GM18517 (cell line): ENCODE data around the gene SPATA31C1.
"Not testable (repeated sequence)": the region's sequence is repeated elsewhere in the genome, so short reads cannot be mapped to it uniquely, and the experiment has no call there.

Experiments used
- ATAC-seq: cut with Tn5 transposase; IDR thresholded peaks from one replicate; pipeline ENCODE4 v1.9.1; 2021; ENCODE audit warnings: mild to moderate bottlenecking, moderate library complexity; ENCODE audit not compliant: unreplicated experiment

SPATA31C1 gene

DNA sequence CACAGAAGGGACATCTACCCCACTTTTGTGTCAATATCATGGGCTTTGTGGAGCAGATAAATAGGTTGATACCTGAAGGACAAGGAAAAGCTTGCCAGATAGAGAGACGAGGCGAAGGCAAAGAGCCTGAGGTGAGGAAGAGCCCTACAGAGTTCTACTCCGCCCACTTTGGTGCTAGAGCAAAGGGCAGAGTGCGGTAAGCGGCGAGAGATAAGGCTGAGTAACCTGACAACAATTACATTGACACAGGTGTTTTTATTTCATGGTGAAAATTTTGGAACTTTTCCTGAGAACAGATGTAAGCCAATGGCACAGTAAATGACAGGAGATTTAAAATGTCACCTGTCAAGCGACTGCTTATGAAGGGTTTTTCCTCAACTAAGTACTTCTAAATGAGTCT lies 16.7 kb downstream of the SPATA31C1 start:
- ATAC-seq: not testable (repeated sequence)

DNA sequence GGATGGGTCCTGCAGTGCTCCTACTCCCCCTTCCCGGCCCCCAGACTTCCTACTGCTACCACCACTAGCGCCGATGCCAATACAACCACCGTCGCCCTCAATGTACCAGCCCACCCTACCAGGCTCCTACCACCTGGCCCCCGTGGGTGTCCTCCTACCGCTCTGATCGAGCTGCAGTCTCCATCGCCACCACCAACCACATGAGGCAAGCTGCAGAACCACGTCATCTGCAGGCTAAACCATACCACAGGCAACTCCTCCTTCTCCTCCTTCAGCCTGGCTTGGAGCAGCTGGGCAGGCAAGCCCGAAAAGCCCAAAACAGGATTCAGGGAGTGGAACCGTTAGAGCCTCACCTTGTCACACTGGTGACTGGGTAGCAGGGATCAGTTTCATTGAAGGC lies 19.6 kb downstream of the SPATA31C1 start:
- ATAC-seq: not testable (repeated sequence)

DNA sequence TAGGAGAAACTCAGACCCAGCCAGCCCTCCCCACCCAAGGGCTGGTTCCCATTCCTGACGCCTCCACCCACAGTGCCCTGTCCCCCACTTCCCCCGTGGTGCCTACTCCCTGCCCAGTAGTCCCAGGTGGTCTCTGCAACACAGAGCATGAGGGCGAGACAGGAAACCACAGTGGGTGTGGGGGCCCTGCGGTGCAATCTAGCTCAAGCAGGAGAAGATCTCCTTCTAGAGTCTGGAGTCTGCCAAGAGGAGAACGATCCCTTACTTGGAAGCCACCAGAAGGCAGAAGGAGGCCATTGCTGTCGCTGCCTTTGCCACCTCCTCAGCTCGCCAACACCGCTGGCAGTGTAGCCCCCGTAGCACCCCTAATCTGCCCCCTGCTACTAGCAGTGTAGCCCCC lies 20.2 kb downstream of the SPATA31C1 start:
- not testable (repeated sequence) for ATAC-seq

GRCh38 chr9:87938336-87938735 lies 20.6 kb downstream of the SPATA31C1 start:
- not testable (repeated sequence) for ATAC-seq

GRCh38 chr9:87939096-87939495 lies 21.3 kb downstream of the SPATA31C1 start:
- not testable (repeated sequence) for ATAC-seq

DNA sequence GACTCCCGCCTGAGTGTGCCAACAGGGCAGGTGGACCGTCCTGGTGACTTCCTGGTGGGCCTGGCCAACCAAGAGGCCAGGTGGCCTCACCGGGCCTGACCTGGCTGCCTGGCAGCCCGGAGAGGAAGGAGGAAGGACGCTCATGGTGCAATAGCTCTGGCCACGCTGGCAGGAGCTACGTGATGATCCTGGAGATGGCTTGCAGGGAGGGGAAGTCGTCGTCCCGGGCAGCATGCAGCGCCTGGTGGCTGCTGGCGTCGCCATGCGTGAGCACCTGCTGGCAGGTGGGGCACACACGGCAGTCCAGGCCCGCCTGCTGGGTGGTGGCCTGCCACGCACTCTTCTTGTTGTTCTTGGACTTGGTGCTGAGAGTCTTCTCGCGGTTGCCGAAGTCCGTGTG lies 26.3 kb downstream of the SPATA31C1 start:
- ATAC-seq: no peak

- ATAC-seq: no peak
Observed at GRCh38 chr9:87944682-87945081, 26.9 kb downstream of the SPATA31C1 start.

DNA sequence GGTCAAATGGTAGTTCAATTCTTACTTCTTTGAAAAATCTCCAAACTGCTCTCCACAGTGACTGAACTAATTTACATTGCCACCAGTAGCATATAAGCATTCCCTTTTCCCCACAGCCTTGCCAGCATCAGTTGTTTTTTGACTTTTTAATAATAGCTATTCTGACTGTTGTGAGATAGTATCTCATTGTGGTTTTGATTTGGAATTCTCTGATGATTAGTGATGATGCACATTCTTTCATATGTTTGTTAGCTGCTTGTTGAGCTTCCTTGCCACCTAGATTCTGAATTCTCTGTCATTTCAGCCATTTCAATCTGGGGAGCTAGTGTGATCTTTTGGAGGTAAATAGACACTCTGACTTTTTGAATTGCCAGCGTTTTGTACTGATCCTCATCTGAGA lies 32.5 kb downstream of the SPATA31C1 start:
- no peak for ATAC-seq

DNA sequence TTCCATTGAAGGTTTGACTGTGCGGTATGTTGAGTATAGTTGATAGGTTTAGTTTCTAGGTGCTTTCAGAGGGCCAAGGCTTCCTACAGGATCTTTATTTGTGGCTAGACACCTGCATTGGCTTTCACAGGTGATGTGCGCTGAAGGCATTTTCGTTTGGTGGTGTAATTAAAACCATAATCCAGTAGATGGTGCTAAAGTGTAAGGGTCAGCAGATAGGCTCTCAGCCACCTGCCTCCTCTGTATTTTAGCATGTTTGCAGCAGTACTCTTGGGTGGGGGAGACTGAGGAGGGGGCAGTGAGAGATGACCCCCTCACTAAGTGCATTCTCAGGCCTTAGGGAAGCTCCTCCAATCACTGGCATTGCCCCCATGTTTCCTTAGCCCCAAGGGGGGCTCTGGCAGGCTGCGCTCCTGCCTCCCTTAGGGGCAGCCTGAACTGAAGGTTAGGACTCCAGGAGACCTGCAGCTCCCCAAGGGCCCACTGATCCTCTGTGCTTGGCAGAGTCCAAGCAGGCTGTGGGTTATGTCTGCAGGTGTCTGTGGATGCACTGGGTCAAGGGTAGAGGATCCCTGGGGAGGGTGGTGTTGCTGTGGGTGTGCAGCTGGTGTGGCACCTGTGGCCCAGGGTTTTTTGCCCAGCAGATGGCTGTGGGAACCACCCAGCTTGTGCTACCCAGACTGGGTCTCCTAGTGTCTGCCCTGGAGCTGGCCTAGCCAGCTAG lies 33.2 kb downstream of the SPATA31C1 start:
- ATAC-seq: no peak

DNA sequence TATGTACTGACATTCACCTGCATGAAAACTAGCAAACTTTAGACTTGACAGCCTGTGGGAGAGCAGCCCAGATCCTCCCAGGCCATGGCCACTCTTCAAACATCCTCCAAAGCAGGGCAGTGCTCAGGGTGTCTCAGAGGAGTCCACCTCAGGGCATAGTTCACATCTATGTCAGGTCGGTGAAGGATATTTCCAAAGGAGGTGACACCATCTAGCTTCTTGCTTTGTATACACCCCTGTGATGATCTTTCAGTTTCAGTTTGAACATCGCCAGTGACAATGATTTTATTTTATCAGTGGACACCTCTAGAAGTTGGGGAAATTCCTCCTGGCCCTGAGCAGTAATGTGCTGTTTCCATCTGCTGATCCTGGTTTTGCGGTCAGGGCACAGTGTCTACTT lies 36.5 kb downstream of the SPATA31C1 start:
- ATAC-seq: no peak

- no peak for ATAC-seq
Observed at GRCh38 chr9:87957839-87958238, 40.1 kb downstream of the SPATA31C1 start.

DNA sequence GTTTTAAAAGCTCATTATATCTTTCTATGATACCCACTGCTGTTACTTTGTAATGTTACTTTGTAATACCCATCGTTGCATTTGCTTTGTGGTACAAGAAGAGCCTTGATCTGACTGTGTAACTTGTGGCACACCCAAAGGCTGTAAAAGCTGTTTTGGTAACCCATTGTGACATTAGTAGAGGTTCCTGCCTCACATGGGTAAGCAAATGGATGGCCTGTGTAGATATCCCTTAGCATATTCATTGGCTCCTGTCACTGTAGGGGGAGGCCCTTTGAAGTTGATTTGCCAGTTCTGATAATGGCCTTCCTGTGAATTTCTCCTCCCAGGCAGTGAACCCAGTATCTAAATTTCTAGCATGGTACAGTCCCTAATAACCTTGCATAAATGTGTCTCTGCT lies 40.8 kb downstream of the SPATA31C1 start:
- no peak for ATAC-seq

- no peak for ATAC-seq
Observed at GRCh38 chr9:87959916-87960581, 42.3 kb downstream of the SPATA31C1 start.

GRCh38 chr9:87963770-87964169 lies 46.0 kb downstream of the SPATA31C1 start:
- no peak for ATAC-seq

DNA sequence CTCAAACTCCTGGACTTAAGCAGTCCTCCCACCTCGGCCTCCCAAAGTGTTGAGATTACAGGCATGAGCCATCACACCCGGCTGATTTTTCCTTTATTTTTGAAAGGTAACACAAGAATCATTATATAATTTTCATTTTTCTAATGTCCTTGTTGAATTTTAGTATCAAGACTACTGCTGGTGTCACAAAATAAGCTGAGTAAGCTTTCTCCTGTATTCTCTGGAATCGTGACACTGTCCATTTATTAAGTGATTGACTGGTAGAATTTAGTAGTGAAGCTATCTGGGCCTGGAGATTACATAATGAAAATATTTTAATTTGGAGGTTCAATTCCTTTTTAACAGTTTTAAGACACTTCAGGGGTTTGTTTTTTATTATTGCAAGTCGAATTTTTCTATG lies 47.1 kb downstream of the SPATA31C1 start:
- ATAC-seq: no peak

DNA sequence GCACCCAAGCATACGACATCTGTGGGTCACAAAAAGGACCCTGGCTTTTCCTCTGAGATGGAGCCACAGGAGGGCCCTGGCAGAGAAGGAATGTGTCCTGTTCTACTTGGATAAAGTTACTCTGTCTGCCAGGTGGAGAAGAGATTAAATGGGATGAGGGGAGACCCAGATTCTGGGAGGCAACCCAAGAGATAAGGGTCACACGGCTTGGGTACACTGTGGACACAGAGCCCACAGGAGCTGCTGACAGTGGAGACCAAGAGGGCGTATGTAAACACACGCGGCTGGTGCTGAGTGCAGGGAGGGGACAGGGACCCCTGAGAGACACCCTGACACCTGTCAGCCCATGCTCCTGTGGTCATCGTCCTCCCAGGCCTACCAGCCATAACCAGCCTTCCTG lies 50.4 kb downstream of the SPATA31C1 start:
- ATAC-seq: no peak

DNA sequence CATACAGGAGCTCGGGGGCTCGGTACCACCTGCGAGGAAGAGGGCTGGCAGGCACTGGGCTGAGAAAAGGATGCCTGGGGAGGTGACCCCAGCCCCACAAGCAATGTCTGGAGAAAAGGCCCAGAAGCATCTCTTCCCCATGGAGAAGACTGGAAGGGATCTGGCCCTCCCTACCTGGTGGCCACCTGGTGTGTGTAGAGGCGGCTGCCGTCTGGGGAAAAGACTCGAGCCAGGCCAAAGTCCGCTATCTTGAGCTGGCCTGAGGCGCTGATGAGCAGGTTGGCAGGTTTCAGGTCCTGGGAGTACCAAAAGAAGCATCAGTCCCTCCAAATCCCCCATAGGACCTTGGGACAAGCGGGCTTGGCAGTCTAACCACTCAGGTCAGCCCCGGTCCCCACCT lies 52.8 kb downstream of the SPATA31C1 start:
- no peak for ATAC-seq

- ATAC-seq: no peak
Observed at GRCh38 chr9:87973122-87973521, 55.4 kb downstream of the SPATA31C1 start.
